NCI-H146 treated with DMSO at 0.1 percent for 48 hours (cell line): ENCODE measurements around the gene NTM.

Experiments used
- DNase-seq: peaks from one replicate; lab custom pipeline; 2025; ENCODE audit not compliant: unreplicated experiment; lab: John Stamatoyannopoulos, UW

The NTM gene

DNA sequence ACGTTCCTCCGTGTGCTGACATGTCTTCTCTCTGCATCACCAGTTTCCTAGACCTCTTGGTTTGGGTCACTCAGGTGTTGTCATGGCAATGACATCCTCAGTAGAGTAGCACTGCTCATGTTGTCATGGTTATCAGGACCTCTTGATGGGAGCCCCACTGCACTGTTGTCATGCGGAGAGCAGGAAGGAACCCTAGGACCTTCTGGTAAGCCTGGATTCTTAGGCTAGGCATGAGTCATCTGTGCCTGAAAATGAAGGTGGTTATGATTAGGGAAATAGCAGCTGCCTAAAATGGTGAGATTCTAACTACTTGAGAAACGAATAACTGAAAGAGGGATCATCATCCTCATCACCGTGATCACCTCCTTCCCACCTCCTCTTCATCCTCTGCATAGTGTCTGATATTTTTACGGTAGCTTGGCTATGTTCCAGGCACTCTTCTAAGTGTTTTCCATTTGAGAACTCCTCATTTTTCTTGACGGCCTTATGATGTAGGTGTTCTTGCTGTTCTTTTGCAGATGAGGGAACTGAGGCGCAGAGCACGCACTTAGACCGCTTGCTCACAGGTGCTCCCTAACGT lies 858.4 kb downstream of the NTM start:
- DNase-seq: no peak

DNA sequence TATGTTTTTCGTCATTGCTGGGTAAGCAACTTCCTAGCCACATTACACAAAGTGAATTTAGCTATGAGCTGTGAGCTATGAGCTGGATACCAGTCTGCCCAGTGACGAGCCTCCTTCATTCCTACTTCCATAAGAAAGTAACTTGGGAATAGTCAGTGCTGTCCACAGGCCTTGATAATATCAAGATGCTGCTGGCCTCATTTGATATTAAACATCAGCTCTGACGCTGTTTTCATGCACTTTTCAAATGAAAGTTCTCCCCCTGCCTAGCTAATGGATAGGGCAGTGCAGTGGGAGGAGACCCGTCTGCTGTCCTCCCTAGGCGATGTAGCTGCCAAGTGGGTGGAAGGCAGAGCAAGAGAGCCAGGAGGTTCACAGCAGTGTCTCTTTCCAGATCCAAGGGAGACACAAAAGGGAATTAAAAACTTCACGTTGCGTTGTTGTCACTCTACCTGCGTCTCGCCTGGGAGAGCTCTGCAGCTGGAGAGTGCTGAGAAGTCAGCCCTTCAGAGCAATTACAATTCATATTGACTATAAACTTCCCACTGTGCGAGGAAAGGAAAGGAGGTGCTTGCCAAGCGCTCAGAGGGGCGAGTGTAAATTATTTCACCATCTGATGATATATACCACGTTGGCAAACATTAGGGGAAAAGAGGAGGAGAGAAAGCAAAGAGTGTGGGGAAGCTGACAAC lies 861.4 kb downstream of the NTM start:
- DNase-seq: peak; percentile 66

DNA sequence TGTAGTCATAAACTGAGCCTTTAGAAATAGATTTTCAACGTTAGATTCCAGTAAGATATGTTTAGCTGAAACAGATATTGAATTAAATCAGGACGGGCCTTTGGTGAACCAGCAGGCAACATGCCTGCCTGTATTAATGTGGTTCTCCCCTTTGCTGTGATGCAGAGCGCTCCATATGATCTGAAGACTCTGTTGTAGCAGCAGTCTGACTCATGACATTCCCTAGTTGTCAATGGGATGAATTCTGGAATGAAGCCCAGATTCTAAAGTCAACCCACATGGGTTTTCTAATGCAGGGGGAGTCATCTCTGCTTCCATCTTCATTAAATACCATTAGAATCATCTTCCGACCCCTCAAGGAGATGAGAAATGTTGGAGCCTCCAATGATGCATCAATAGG lies 864.5 kb downstream of the NTM start:
- DNase-seq: no peak

DNA sequence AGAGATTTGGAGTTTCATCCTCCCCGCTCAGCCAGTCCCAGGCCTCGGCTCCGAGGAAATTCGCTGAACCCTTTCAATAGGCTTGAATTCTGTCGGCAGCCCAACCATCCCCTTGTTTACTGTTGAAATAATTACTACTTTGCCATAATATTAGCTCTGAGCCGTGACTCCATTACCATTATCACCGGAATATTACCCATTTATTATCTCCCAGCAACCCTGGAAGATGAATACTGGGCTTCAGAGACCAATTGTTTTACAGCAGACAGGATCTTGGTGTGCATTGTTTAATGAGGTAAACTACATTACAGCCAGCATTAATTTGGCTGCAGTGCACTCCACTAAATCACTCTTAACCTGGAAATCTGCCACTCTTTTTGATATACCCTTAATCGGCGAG lies 867.4 kb downstream of the NTM start:
- DNase-seq: no peak

DNA sequence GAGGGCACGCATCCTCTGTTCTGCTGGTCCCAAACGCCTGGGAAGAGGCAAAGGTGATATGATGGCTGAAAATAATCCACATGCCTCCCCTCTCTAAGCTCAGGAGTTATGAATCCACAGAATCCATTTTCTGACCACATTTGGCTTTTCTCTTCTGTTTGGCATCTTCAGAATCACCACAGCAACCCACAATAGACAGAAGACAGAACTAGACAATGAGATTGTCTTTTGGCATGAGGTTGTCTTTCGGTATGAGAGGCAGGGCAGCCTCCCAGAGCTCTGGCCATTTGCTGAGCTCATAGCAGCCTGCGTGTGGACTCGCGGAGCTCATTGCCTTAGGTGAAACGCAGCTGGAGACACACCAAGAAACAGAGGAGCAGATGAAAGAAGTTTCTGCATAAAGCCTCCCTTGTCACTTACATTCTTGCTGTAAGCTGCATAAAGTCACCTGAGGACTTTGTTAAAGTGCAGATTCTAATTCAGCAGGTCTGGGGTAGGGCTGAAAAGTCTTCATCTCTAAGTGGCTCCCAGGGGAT lies 868.0 kb downstream of the NTM start:
- DNase-seq: no peak

DNA sequence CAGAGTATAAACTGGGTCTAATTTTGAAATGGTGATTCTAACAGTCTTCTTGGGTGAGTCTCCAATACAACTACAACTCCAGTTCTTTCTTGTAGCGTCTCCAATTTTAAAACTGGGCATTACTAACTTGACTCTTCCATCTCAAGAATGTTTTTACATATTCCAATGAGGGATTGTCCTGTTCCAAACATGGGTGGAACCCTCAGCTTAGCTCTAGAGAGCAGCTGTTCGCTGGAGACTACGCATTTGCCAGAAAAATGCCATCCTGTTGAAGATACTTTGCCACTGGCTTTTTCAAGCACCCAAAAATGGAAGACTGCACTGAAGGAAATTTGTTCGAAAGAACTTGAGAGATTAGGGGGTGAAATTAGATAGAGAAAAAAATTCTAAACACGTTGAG lies 870.0 kb downstream of the NTM start:
- no peak for DNase-seq

DNA sequence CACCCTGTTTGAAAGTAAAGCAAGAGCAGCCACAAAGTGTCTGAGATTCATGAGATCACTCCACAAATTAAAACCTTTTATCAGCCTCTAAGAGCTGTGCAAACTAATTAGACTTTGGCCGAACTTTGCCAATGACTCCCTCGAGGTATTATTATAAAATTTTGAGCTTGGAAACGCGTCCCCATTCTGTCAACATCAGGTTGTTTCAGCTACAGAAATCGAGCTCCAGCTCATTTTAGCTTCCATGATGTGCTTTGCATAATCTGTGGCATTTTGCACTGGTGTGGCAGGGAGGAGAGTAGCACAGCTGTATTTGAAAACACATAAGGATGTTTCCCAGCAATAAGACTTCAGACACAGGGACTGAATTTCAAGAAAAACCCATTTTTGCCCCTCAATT lies 872.2 kb downstream of the NTM start:
- DNase-seq: no peak

DNA sequence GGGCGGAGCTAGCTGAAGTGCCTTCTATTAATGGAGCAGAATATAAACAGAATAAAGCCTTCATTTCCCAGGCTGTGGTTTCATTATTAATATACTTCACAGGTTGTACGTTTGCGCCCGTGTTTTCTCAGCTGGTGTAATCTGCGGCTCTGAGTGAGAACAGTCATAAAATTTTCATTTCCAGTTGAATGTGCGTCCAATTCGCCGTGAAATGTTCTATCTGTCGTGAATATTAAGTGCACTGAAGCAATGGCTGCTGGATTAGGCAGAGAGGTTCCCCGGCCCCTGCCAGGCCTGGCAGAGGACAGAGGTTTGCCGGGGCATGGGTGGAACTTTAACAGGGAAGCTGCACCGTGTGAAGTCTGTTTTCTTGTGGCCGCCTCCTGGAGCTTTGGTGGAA lies 874.4 kb downstream of the NTM start:
- no peak for DNase-seq

DNA sequence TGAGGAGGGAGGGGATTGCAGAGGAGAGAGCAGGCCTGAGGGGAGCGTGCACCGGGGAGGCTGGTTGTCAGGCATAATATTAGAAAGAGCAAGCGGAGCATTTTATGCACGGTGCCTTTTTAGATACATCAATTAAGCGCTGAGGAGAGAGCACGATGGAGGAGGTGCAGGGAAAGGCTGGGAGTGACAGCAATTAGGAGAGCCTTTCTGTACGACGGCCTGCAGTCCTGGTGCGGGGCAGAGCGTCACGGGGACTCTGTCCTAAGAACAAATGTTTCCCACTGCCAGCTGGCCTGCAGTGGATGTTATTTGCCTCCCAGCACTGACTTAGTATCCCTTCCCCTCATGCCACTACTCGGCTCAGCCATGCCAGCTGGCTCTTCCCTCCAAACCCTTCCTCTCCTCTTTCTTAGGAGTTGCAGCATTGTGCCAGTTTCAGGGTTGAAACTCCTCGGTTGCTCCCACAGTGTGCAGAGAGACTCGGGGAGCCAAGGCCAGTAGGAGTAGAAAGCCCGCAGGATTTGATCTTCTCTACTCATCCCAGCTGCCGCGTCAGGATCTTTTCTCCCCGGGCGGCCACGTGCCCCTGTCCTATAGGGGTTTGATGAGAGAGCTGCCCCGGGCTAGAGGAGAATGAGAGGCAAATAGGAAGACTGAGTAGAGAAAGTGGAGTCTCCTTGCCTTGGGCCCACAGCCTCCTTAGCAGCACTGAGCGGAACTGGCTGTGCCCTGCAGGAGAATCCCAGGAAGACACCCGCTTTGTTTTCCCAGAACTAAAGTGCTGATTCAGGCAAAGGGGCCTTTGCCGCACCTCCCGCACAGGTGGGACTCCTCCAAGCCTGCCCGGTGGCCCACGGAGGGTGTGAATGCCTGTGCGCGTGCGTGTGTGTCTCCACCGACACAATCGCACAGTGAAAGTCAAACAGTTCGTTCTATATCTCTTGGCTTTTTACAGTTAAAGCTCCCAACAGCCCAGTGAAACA lies 875.3 kb downstream of the NTM start:
- DNase-seq: no peak

DNA sequence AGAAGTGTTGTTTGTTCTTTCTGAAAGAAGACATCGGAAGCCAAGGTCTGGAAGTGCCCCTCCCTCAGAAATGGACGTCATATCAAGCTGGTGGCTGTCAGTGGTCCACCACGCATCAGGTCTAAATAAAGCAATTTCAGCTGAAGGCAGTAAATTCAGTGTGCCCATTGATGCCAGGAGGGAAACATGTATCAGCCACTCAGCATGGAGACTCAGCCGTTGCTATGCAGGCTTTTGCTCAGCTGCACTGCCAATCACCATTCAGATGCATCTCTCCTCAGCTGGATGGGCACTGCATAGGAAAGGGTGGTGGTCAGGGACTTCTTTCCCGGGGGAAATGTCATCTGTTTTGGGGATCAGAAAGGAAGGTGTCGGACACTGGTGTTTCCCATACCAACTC lies 878.2 kb downstream of the NTM start:
- DNase-seq: no peak

DNA sequence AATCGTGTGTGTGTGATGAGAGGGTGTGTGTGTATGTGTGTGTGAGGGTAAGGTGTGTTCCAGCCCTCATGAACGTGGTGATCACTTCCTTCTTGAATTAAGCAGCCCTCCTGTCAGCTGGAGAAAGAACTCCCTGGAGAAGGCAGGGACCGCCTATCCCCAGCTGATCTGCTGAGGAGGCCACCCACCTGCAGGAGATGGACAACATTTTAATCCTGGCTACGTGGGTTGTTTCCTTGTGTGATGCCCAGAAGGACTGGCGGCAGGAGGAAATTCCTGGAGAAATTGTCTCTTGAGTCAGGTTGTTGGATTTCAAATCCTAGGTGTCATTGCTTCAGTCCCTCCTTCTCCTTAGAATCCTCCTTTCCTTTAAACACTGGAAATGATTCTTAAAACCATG lies 878.8 kb downstream of the NTM start:
- no peak for DNase-seq

DNA sequence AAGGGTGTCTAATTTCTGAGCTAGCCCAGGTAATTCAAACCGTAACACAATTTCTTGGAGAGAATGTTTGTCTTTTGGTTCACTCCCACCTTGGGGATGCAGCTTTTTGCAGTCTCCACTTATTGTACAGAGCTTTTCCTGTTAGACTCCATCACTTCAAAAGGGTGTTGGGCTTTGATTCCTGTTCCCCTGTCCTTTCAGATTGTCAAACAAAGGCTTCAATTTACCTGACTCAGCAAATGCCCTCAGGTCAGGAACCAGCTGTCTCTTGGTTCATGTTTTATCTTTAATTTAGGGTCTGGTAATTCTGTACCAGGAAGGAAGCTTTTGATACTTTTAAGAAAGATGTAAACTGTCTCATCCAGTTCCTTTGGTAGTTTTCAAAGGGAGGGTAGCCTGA lies 880.6 kb downstream of the NTM start:
- peak; percentile 26 for DNase-seq

DNA sequence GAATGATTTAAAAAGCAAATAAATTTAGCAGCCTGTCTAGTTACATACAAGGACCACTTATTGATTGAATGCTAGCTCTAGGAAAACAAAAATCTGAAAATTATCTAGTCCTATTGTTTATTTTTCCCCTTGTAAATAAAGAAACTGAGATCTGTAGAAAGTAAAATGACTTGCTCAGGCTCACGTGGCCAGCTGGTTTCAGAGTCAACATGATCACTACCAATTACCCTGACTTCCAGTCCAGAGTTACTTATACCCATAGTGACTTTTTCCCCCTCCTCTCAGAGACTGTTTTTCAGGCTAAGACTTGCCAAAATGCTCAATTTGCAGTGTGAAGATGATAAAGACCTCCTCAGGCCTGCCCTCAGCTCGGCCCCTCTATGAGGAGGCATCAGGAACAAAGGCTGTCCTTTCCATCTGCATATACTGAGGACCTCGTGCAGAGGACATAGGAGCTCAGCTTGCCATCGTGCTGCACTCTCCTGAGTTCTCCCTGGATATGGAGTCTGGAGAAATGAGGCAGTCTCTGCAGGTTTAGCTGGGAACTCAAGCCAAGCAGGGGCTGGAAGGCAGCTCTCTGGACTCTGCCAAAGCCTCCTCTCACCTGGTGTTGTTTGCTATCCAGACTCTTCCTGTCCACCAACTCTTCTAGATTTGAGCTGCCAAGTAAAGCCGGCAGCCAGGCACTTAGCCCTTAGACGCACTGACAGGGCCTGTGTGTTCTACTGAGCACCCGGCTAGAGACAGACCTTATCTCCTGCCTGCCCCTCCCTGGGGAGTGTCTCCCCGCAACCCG lies 883.3 kb downstream of the NTM start:
- no peak for DNase-seq

DNA sequence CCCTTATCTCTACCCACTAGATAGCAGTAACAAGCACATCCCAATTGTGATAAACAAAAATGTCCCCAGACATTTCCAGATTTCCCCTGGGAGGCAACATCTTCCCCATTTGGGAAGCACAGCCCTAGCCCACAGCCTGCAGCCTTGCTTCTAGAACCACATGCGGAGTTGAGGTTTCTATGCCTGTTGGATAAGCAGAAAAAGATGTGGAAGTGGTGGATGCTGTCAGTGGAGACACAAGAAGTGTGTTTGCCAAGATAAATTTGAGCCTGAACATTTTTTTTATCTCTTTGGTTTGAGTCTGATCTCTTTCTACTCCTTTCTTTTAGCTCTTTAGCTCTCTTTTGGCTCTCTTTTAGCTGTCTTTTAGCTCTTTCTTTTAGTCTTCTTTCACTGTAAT lies 884.5 kb downstream of the NTM start:
- no peak for DNase-seq

DNA sequence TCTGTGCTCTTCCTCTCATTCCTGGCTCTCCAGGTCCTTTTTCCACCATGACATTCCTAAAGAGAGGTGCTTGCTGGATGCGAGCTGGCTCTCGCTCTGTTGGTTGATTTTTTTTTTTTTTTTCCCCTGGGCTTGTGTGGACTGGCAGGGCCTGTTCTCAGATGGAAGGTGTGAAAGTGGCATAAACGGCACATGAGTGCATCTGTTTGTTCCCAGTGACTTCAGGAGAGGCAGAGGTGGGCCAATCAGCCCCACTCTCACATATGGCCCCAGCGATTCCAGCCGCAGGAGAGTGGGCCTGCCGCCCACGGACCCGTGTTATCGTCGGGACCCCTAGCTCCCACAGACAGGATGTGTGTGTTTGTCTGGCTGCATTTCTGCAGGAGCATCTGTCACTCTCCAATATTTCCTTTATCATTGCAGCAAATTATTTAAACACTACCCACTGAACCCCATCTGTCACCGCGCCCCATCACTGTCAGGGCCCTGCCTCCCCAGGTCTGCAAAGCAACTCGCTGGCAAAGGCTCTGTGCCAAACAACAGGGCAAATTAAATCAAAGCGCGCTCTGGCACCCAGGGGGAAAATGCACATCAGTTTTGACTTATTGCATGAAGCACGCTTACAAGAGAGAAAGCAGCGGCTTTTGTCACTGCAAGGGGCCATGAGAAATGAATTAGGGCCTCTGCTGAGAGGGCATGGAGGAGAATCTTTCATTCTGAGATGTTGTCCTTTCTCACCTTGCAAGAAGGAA lies 886.3 kb downstream of the NTM start:
- no peak for DNase-seq

DNA sequence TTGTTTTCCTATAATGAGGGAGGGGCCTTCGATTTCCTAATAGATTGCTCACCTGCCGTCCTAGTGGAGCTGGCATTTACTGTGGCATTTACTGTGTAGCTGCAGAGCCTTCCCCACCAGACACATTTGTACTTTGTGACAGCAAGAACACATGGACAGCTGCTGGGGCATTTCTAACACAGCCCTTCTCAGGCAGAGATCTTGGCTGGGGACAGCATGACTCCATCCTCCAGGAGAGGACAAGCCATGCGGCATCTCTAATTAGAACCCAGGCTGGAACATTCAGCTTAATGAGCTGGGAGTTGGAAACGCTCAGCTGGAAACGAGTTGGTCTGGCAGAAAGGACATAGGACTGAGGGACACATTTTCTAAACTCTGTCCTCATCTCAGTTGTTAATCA lies 887.5 kb downstream of the NTM start:
- peak; percentile 14 for DNase-seq

DNA sequence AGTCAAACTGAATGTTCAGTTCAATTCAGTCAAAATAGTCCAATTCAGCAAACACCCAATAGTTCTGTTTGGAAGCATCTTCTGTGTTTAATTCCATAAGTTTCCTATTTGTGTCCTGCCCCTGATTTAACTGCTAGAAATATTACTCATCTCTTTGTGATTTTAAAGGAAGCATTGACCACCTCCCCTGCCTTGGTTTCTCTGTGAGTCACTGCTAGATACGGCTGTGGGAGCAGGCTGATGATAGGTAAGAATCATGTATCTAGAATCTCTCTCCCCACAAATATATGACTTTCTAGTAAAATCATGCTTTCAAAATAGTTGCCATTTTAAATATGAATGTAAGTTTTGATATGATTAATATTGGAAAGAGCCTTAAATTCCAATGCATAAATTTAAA lies 888.5 kb downstream of the NTM start:
- DNase-seq: no peak

DNA sequence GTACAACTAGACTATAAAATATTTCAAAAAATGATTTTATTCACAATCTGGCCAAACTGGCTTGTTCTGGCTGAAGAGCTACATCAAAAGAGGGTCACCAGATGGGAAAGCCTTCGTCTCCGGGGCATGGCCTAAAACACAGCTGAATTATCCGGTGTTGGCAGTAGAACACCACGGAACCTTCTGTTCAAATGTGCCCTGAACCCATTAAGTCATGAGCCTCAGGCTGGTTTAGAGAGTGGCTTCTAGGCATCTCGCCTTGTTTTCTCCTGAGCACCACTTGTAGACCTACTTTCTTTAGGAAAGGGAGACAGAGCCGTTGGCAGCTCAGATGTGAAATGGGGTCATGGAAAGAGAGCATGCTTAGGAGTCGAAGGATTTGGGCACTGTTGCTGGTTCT lies 890.2 kb downstream of the NTM start:
- no peak for DNase-seq

DNA sequence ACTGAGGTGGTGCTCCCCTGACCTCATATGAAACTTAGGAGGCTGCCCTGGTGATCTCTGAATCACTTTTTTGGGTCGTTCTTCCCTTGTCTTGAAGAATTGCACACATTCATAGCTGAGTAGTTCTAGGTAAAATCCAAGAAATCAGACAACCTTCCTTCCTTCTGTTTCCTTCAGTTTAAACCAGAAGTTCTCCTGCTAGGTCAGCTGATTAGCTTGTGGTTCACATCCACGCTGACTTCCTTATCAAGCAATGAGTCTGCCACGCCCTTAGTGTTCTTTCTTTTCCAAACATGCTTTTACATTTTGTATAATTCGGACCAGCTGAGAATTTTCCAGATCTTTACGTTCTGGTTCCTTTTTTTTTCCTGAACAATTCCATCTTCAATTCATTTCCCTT lies 892.8 kb downstream of the NTM start:
- no peak for DNase-seq

DNA sequence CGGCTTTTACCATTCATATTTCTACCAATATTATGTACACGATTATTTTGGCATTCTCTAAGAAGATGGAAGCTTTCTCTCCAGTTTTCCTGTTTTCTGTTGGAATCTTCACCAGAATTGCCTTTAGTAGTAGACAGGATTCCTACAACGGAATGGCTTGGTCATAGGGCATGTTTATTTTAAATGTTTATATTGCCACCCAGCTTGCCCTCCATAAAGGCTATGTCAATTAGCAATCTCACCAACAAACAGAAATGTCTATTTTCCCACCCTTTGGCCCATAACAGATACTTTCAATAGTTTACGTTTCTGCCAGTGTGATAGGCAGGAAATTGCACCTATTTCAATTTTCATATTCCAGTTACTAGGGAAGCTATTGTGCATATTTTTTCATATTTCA lies 893.5 kb downstream of the NTM start:
- no peak for DNase-seq
